ENCODE results near the gene SFMBT1.
"Not testable (repeated sequence)": the region's sequence is repeated elsewhere in the genome, so short reads cannot be mapped to it uniquely, and the experiment has no call there.

The SFMBT1 gene

GRCh38 chr3:53056442-53056841 lies 10.6 kb upstream of the SFMBT1 start:
- peak; percentile 65 for TF ChIP-seq CTCF (conservative IDR thresholded peaks at IDR 0.05)
- no peak overlapping the region for H3K27ac ChIP-seq

GRCh38 chr3:53054233-53054632 lies 8.4 kb upstream of the SFMBT1 start:
- H3K27ac ChIP-seq = not testable (repeated sequence)

GRCh38 chr3:53051929-53052328 lies 6.1 kb upstream of the SFMBT1 start:
- no peak for TF ChIP-seq CTCF (conservative IDR thresholded peaks at IDR 0.05)

GRCh38 chr3:53049987-53050386 lies 4.1 kb upstream of the SFMBT1 start:
- TF ChIP-seq CTCF (conservative IDR thresholded peaks at IDR 0.05) = no peak
- no peak overlapping the region for H3K27ac ChIP-seq

More at GRCh38 chr3:53051929-53052328, 6.1 kb upstream of the SFMBT1 start:
- H3K27ac ChIP-seq = no peak overlapping the region

- 0 out of 2 replicates have a peak, but pooled peaks have one; percentile 4 for TF ChIP-seq CTCF (conservative IDR thresholded peaks at IDR 0.05)
- H3K27ac ChIP-seq = peak overlapping the region; percentile 96
Observed at GRCh38 chr3:53046171-53047170, 598 bp upstream of the SFMBT1 start.

GRCh38 chr3:53044711-53045517 lies 959 bp downstream of the SFMBT1 start:
- H3K27ac ChIP-seq = peak overlapping the region; percentile 96
- no peak for TF ChIP-seq CTCF (conservative IDR thresholded peaks at IDR 0.05)

- no peak for TF ChIP-seq CTCF (conservative IDR thresholded peaks at IDR 0.05)
- peak overlapping the region; percentile 96 for H3K27ac ChIP-seq
Observed at GRCh38 chr3:53044371-53044710, 1.5 kb downstream of the SFMBT1 start.

All from VCaP (cell line).